Glutamatergic neuron (in vitro differentiated cells): Measurements from ENCODE around the gene PURA. TPM values are rescaled to one million over a fixed set of nuclear protein-coding genes. Genes with fewer than 3 reads are reported as not detected.

Experiments used
- DNase-seq: peaks from one replicate; pipeline ENCODE4 v3.0.0; 2022
- H3K27ac Mint-ChIP-seq: one replicate; pipeline ENCODE4 v1.8.0; 2020; ENCODE audit warnings: mild to moderate bottlenecking, mixed read lengths, inconsistent platforms; ENCODE audit not compliant: unreplicated experiment
- H3K27me3 Mint-ChIP-seq: one replicate; pipeline ENCODE4 v1.8.0; 2020; ENCODE audit warnings: mild to moderate bottlenecking, moderate library complexity, mixed read lengths, inconsistent platforms; ENCODE audit not compliant: unreplicated experiment
- H3K36me3 Mint-ChIP-seq: one replicate; pipeline ENCODE4 v1.8.0; 2020; ENCODE audit warnings: mild to moderate bottlenecking, mixed read lengths, inconsistent platforms; ENCODE audit not compliant: unreplicated experiment
- H3K4me1 Mint-ChIP-seq: one replicate; pipeline ENCODE4 v1.8.0; 2020; ENCODE audit warnings: mild to moderate bottlenecking, low read depth, mixed read lengths, inconsistent platforms; ENCODE audit not compliant: unreplicated experiment
- H3K4me3 Mint-ChIP-seq: one replicate; pipeline ENCODE4 v1.8.0; 2020; ENCODE audit warnings: mild to moderate bottlenecking, mixed read lengths, inconsistent platforms; ENCODE audit not compliant: unreplicated experiment
- H3K9me3 Mint-ChIP-seq: one replicate; pipeline ENCODE4 v1.8.0; 2020; ENCODE audit warnings: mild to moderate bottlenecking, moderate library complexity, mixed read lengths, inconsistent platforms; ENCODE audit not compliant: unreplicated experiment
- CTCF ChIP-seq: fragments of 200-600 bp; sonication (generic); IDR thresholded peaks from one replicate; pipeline ENCODE4 v1.5.0; 2021; ENCODE audit not compliant: partially characterized antibody, unreplicated experiment
- total RNA-seq: library from RNA; stranded (reverse); fragmentation: NEBNext Ultra II Directional; extraction: Animal tissue kit (Norgen Biotek cat#: 25700); gene quantifications from one replicate; pipeline ENCODE4 v1.2.1, GENCODE V29; 2021; ENCODE audit not compliant: unreplicated experiment

PURA gene
- total RNA-seq, 1 donor from 2014 or later, result 4.1 TPM

DNA sequence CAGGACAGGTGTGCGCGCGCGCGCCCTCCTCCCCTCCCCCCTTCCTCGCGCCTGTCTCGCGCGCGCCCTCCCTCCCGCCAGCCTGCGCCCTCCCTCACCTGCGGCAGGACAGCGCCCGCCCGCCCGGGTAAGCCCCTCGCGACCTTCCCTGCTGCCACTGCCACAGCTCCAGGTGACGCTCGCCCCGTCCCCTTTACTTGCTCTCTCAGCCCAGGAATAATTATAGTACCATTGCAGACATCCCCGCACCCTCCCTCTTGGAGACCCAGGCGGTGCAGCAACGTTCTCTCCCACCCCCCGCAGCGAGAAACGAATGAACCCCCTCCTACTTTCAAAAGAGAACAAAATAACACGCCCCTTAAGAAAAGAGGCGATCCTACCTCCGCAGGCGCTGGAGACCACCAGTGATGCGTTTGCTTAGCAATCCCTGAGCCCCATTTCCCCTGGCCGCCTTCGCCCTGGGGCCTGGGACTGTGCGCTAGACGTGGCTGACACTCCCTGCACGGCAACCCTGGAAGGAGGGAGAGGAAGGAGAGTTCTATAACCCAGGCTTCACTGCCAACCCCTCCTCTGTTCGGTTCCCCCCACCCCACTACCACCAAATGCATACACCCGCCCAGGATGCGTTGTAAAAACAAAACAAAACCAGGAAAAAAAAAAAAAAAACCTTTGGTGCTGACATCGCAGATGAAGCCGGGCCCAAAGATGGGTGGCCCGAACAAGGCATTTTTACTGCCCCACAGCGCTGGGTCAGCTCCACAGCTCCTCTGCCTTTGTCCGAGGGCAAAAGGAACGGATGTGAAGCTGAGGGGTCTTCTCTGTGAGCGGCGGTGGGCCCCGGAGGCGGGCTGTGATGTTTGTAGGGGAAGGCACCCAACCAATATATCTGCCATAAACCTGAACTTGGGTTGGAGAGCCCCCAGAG is 5.6 kb upstream of the PURA start:
- peak; percentile 39 for DNase-seq
- TF ChIP-seq CTCF, result no peak
- Mint-ChIP-seq H3K27ac (peak overlapping the region; percentile 65), H3K27me3 (peaks cover 18% of the 10 kb centered on the region), H3K36me3 (no peaks in the 10 kb centered on the region), H3K4me1 (peaks cover 7% of the 10 kb centered on the region), H3K9me3 (peaks cover 12% of the 10 kb centered on the region), H3K4me3 (peak overlapping the region; percentile 80)

DNA sequence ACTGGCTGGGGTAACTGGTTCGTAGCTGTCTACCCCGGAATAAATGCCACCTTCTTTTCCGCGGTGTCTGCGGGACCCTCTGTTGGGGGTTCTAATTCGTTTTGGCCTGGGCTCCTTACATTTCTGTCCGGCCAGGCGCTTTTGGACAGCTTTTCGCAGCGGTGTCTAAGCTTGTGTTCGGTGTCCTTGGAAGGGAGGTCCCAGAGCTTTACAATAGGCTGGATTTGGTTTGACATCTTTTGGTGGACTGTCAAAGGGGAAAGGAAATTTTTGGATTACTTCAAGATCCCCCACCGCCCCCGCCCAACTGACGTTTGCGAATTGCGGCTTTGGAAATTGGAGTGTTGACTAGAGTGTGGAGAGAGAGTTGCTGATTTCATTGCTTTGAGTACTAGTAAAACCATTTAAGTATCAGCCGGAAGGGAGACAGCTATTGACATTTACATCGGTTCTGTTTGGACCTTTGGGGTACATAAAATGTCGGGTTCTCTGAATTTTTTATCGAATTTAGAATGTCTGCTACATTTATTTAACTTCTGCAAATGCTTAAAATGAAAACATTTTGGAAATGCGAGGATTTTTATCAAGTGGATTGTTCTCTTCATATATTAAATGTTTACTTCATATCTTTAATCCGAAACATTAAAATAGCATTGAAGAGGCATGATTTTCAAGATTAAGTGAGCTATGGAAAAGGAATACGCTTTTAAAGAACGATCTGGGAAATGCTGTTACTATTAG is 4.7 kb upstream of the PURA start:
- Mint-ChIP-seq H3K27me3 (peaks cover 18% of the 10 kb centered on the region), H3K9me3 (peaks cover 12% of the 10 kb centered on the region), H3K27ac (peak overlapping the region; percentile 0), H3K36me3 (no peaks in the 10 kb centered on the region), H3K4me1 (peaks cover 7% of the 10 kb centered on the region), H3K4me3 (peak overlapping the region; percentile 80)
- no peak for TF ChIP-seq CTCF
- DNase-seq, result peak; percentile 32

- Mint-ChIP-seq H3K36me3 (no peaks in the 10 kb centered on the region), H3K4me3 (no peak overlapping the region), H3K9me3 (peaks cover 12% of the 10 kb centered on the region), H3K27ac (no peak overlapping the region), H3K27me3 (peaks cover 18% of the 10 kb centered on the region), H3K4me1 (peaks cover 7% of the 10 kb centered on the region)
- TF ChIP-seq CTCF, result no peak
- no peak for DNase-seq
These were observed 3.9 kb upstream of the PURA start for GRCh38 chr5:140109759-140110645.

DNA sequence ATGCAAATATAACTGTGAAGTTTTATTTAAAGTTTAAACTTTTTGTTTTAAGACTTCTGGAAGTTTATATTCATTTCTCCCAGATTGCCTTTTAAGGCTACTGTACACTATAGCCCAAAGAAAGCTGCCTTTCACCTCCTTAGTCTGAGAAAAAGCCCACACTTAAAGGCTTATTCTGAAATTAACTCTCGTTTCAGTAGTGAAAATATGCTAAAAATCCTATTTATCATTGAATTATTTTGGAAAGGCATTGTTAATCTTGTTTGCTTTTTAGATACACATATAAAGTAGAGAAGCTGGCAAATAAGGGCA is 3.3 kb upstream of the PURA start:
- H3K27ac Mint-ChIP-seq, result no peak overlapping the region
- no peak for TF ChIP-seq CTCF
- DNase-seq, result no peak
- H3K4me1 Mint-ChIP-seq, result peaks cover 7% of the 10 kb centered on the region
- H3K9me3 Mint-ChIP-seq, result peaks cover 12% of the 10 kb centered on the region
- peaks cover 18% of the 10 kb centered on the region for H3K27me3 Mint-ChIP-seq
- no peak overlapping the region for H3K4me3 Mint-ChIP-seq
- no peaks in the 10 kb centered on the region for H3K36me3 Mint-ChIP-seq
